ENCODE data around the gene ROR2. TPM values are rescaled to one million over a fixed set of nuclear protein-coding genes. Genes with fewer than 3 reads are reported as not detected.
A peak's percentile ranks its signal among the peaks of the same experiment; 100 is the strongest.

ROR2 gene
- total RNA-seq, 2 donors from 2014 or later = 37.2 to 43.9 TPM

DNA sequence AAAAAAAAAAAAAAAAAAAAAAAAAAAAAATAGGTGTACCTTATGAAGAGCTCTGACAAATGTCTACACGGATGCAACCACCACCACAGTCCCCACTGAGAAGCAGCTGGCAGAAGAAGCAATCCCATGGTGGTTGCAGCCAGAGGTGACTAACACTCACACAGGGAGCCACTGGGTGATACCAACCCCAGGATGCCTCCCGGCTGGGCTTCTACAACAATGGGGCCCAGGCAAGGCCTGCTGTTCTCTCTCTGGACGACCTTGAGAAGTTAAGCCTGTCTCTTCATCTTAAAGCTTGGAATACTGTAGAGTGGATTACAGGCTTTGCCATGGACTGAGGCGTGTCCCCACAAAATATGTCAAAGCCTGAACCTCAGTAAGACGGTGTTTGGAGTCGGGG is 104.1 kb downstream of the ROR2 start:
- peaks cover 12% of the 10 kb centered on the region for H3K4me1 ChIP-seq (replicated peaks)
- no peak overlapping the region for H3K27ac ChIP-seq
- 95% methylated on average over 6 of the region's 6 CpGs for WGBS
- TF ChIP-seq POLR2AphosphoS5 (IDR thresholded peaks at IDR 0.05) (no peak), POLR2A (IDR thresholded peaks at IDR 0.05) (no peak)
- TF ChIP-seq, protein P1, sequence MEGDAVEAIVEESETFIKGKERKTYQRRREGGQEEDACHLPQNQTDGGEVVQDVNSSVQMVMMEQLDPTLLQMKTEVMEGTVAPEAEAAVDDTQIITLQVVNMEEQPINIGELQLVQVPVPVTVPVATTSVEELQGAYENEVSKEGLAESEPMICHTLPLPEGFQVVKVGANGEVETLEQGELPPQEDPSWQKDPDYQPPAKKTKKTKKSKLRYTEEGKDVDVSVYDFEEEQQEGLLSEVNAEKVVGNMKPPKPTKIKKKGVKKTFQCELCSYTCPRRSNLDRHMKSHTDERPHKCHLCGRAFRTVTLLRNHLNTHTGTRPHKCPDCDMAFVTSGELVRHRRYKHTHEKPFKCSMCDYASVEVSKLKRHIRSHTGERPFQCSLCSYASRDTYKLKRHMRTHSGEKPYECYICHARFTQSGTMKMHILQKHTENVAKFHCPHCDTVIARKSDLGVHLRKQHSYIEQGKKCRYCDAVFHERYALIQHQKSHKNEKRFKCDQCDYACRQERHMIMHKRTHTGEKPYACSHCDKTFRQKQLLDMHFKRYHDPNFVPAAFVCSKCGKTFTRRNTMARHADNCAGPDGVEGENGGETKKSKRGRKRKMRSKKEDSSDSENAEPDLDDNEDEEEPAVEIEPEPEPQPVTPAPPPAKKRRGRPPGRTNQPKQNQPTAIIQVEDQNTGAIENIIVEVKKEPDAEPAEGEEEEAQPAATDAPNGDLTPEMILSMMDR (IDR thresholded peaks at IDR 0.05) = no peak
- H3K9me3 ChIP-seq = no peaks in the 10 kb centered on the region
- intact Hi-C loops (cut with DNase I) = no loop called here
- no peaks in the 10 kb centered on the region for H3K27me3 ChIP-seq (replicated peaks; ENCODE audit: insufficient read depth)
- no peak for DNase-seq (ENCODE audit: low spot score)
- no peaks in the 10 kb centered on the region for H3K36me3 ChIP-seq
- H3K4me3 ChIP-seq = no peak overlapping the region

DNA sequence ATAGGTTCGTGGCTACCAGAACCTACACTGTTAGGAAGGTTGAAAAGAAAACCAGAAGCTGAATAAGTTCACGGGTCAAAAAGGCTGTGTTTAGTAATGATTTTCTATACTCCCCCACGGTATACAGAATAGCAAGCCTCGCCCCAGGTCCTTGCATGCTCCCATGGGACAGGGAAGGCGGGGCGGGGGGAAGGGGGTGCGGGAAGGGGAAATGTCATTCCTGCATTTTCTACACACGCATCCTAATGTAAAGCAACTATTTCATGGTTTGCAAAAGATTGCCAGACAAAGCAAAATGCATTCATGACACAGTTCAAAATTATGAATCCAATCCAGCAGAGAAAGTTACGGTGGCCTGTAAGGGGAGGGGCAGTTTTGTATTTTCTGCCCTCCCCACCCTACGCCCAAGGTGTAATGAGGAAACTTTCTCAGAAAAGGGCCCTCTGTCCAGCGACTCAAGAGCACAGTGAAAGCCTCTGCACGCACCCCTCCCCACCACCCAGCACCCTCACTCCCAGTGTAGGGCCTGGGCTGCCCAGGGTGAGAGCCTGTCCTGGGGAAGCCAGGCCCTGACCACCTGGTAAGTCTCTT is 105.2 kb downstream of the ROR2 start:
- WGBS = 74% methylated on average over 12 of the region's 12 CpGs
- intact Hi-C loops (cut with DNase I) = loop anchor here (5.0 kb wide), 2 partner anchors 53 to 103 kb away; no protein-coding TSS in a partner anchor
- Histone ChIP-seq H3K9me3 (no peaks in the 10 kb centered on the region), H3K27ac (peak overlapping the region; percentile 49 to 51), H3K4me1 (replicated peaks) (peaks cover 12% of the 10 kb centered on the region), H3K36me3 (no peaks in the 10 kb centered on the region), H3K4me3 (no peak overlapping the region), H3K27me3 (replicated peaks; ENCODE audit: insufficient read depth) (no peaks in the 10 kb centered on the region)
- TF ChIP-seq POLR2AphosphoS5 (IDR thresholded peaks at IDR 0.05) (no peak), POLR2A (IDR thresholded peaks at IDR 0.05) (no peak)
- TF ChIP-seq, protein P1 (IDR thresholded peaks at IDR 0.05) = no peak
- DNase-seq (ENCODE audit: low spot score) = no peak

DNA sequence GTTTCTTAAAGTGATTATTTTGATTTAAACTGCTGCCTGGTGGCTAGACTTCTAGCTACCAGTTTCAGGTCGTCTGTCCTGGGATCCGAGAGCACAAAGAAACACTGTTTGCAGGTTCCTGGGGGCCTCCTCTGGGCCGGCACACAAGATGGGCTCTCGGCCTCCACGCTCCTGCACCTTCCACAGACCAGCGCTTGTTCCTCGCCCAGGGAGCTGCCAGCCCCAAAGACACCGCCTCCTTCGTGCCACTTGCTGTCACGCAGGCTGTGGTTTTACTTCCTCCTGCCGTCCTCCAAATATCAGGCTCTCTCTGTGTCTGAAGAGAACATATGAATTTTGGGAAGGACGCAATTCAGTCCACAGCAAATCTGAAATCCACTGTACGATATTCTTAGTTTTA is 105.8 kb downstream of the ROR2 start:
- TF ChIP-seq, protein P1 (IDR thresholded peaks at IDR 0.05) = no peak
- peak; percentile 10 for TF ChIP-seq POLR2AphosphoS5 (IDR thresholded peaks at IDR 0.05)
- no peak for TF ChIP-seq POLR2A (IDR thresholded peaks at IDR 0.05)
- Histone ChIP-seq H3K27me3 (replicated peaks; ENCODE audit: insufficient read depth) (no peaks in the 10 kb centered on the region), H3K27ac (peak overlapping the region; percentile 49 to 51), H3K36me3 (no peaks in the 10 kb centered on the region), H3K4me3 (no peak overlapping the region), H3K4me1 (replicated peaks) (peaks cover 12% of the 10 kb centered on the region), H3K9me3 (no peaks in the 10 kb centered on the region)
- WGBS = 29% methylated on average over 13 of the region's 13 CpGs
- DNase-seq (ENCODE audit: low spot score) = no peak
- intact Hi-C loops (cut with DNase I) = loop anchor here (5.0 kb wide), 2 partner anchors 53 to 103 kb away; no protein-coding TSS in a partner anchor

DNA sequence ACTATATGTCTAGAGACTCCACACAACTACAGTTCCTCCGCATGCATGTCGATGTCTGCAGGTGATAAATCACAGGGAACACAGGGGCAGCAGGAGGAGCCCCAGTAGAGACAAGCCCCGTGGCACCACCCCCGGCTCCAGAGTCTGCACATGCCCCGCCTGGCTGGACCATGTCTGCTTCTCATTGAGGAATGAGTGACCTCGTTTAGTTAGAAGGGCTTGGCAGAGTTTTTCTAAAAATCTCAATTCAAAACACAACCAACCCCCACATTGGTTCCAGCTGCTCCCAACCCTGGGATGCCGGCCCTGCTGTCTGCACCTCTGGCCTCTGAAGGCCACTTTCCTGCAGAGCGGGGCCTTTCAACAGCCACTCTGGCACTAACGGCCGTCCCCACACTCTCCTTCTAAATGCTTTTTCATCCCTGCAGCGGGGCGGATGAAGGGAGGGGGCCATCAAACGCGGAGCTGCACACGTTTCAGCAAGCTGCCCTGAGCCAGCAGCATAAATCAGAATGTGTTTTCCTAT is 106.3 kb downstream of the ROR2 start:
- Histone ChIP-seq H3K36me3 (no peaks in the 10 kb centered on the region), H3K4me1 (replicated peaks) (peaks cover 12% of the 10 kb centered on the region), H3K27me3 (replicated peaks; ENCODE audit: insufficient read depth) (no peaks in the 10 kb centered on the region), H3K9me3 (no peaks in the 10 kb centered on the region), H3K4me3 (no peak overlapping the region), H3K27ac (peak overlapping the region; percentile 49 to 51)
- 15% methylated on average over 15 of the region's 15 CpGs for WGBS
- intact Hi-C loops (cut with DNase I) = loop anchor here (5.0 kb wide), 2 partner anchors 54 to 104 kb away; no protein-coding TSS in a partner anchor
- no peak for TF ChIP-seq POLR2AphosphoS5 (IDR thresholded peaks at IDR 0.05)
- TF ChIP-seq, protein P1 (IDR thresholded peaks at IDR 0.05) = no peak
- TF ChIP-seq POLR2A (IDR thresholded peaks at IDR 0.05) = no peak
- no peak for DNase-seq (ENCODE audit: low spot score)

DNA sequence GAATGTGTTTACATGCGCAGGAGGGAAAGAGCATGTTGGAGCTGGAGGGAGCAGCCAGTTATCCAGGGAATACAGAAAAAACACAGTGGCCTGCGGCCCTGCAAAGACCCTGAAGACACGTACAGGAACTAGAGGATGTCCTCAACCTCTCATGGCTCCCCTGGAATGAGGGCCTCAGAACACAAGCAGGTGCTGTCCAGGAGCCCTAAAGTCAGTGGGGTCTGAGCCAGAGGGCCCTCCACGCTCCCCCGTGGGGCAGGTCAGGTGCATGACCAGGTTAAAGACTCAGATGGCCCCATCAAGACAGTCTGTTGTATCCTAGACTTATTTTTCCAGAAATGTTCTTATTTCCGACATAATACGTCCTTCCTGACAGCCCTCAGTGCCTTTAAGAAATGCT is 106.9 kb downstream of the ROR2 start:
- no peak overlapping the region for H3K4me3 ChIP-seq
- intact Hi-C loops (cut with DNase I) = loop anchor here (5.0 kb wide), 2 partner anchors 54 to 104 kb away; no protein-coding TSS in a partner anchor
- H3K27me3 ChIP-seq (replicated peaks; ENCODE audit: insufficient read depth) = no peaks in the 10 kb centered on the region
- 80% methylated on average over 7 of the region's 7 CpGs for WGBS
- peak overlapping the region in 1 of 2 donors; percentile 1 for H3K27ac ChIP-seq
- H3K4me1 ChIP-seq (replicated peaks) = peaks cover 12% of the 10 kb centered on the region
- no peak for DNase-seq (ENCODE audit: low spot score)
- H3K36me3 ChIP-seq = no peaks in the 10 kb centered on the region
- TF ChIP-seq POLR2A (IDR thresholded peaks at IDR 0.05) (no peak), POLR2AphosphoS5 (IDR thresholded peaks at IDR 0.05) (no peak)
- TF ChIP-seq, protein P1 (IDR thresholded peaks at IDR 0.05) = no peak
- no peaks in the 10 kb centered on the region for H3K9me3 ChIP-seq
